Measurements from ENCODE around the gene FBXO24.

GRCh38 chr7:100620239-100620638 lies 34.1 kb downstream of the FBXO24 start:
- TF ChIP-seq CTCF (IDR thresholded peaks at IDR 0.05; ENCODE audit: low read length) = no peak
- TF ChIP-seq EZH2 (IDR thresholded peaks at IDR 0.05; ENCODE audit: borderline replicate concordance, low read length) = no peak

Measured in OCI-LY1 (cell line).